Esophagus squamous epithelium (tissue), 5 donors: ENCODE results near the gene ANKRD9. TPM values are rescaled to one million over a fixed set of nuclear protein-coding genes. Genes with fewer than 3 reads are reported as not detected.

Experiments used
- DNase-seq: peaks from one replicate; lab custom pipeline; 2025; lab: John Stamatoyannopoulos, UW
- H3K27ac ChIP-seq, 4 donors: fragments of 200-600 bp; sonication (generic); one replicate each; pipeline ENCODE4 v1.5.1; 2016 to 2019; ENCODE audit warnings: mild to moderate bottlenecking in 1 of 4
- H3K27me3 ChIP-seq, 4 donors: fragments of 200-600 bp; sonication (generic); 1 replicate in 3 of 4; 2 replicates in 1 of 4; pipeline versions ENCODE4 v1.5.1 to v1.6.0; 2017 to 2021; ENCODE audit warnings: antibody characterized with exemption in 1 of 4
- H3K36me3 ChIP-seq, 3 donors: fragments of 200-600 bp; sonication (generic); one replicate each; pipeline ENCODE4 v1.5.1; 2016 to 2019
- H3K4me1 ChIP-seq, 3 donors: fragments of 200-600 bp; sonication (generic); one replicate each; pipeline ENCODE4 v1.5.1; 2017 to 2019
- H3K4me3 ChIP-seq, 4 donors: fragments of 200-600 bp; sonication (generic); 1 replicate in 3 of 4; 2 replicates in 1 of 4; pipeline ENCODE4 v1.5.1; 2016 to 2019; ENCODE audit warnings: mild to moderate bottlenecking in 2 of 4, moderate library complexity in 1 of 4
- H3K9me3 ChIP-seq, 3 donors: fragments of 200-600 bp; sonication (generic); one replicate each; pipeline ENCODE4 v1.5.1; 2016 to 2019
- CTCF ChIP-seq, 6 experiments: fragments of 450-650 bp in 4 of 6; fragments of 200-600 bp in 2 of 6; sonication (generic) in 2 of 6; IDR thresholded peaks; one replicate each; pipeline ENCODE4 v1.5.1; 2016 to 2019; ENCODE audit warnings: antibody characterized with exemption in 6 of 6, mild to moderate bottlenecking in 4 of 6, moderate library complexity in 4 of 6
- POLR2A ChIP-seq, 4 donors: fragments of 450-650 bp; IDR thresholded peaks; one replicate each; pipeline ENCODE4 v1.6.1; 2017; ENCODE audit warnings: antibody characterized with exemption in 4 of 4, mild to moderate bottlenecking in 4 of 4, moderate library complexity in 3 of 4
- WGBS, 2 donors: methylation state at CpG; one replicate each; pipeline ENCODE4 v1.1.5; 2018; 5-methylcytosine and 5-hydroxymethylcytosine counted together
- intact Hi-C: fragments of 100-400 bp; cut with DNase I; formaldehyde crosslinking; loops from one replicate; pipeline ENCODE4 v1.15.0; 2022
- total RNA-seq, 4 donors: library from RNA; depleted of rRNA; stranded (reverse); fragments of >200 nt; gene quantifications; one replicate each; pipeline ENCODE4 v1.1.0, GENCODE V29; 2016
- donor health status: DM: yes; HTN: yes; CAD: no.

ANKRD9 gene
- total RNA-seq, 4 donors from 2014 or later, result 20.0 to 39.0 (median 30.2) TPM

- Histone ChIP-seq H3K27ac (peak overlapping the region; percentile 79 to 97 (median 92)), H3K27me3 (no peaks in the 10 kb centered on the region), H3K4me1 (peaks cover 3 to 38% (median 7%) of the 10 kb centered on the region in 3 donors), H3K9me3 (no peaks in the 10 kb centered on the region), H3K36me3 (no peaks in the 10 kb centered on the region), H3K4me3 (no peak overlapping the region)
- DNase-seq, result no peak
- TF ChIP-seq POLR2A (IDR thresholded peaks at IDR 0.05) (no peak), CTCF (IDR thresholded peaks at IDR 0.05) (no peak)
- WGBS, 2 donors, result 55 to 77% methylated on average over 2 to 3 of the region's 3 CpGs
- intact Hi-C loops, result no loop called here
Observed at GRCh38 chr14:102532204-102532658, 22.7 kb upstream of the ANKRD9 start.

DNA sequence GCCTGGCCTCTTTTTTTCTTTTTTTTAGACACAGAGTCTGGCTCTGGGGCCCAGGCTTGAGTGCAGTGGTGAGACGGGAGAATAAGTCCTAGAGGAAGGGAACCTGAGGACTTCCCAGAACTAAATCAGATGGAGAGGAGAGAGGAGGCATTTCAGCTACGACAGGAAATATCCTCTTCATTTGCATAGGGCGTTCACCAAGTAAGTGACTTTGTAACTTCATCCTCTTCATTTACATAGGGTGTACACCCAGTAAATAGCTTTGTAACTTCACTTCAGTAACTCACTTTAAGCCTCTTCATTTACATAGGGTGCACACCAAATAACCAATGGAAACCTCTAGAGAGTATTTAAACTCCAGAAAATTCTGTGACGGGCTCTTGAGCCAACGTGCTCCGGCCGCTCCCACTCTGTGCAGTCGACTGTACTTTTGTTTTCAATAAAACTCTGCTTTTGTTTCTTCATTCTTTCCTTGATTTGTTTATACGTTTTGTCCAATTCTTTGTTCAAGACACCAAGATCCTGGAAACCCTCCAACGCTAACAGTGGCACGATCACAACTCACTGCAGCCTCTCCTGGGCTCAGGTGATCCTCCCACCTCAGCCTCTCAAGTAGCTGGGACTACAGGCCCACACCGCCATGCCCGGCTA is 21.4 kb upstream of the ANKRD9 start:
- 36 to 40% methylated on average over 13 of the region's 13 CpGs for WGBS, 2 donors

DNA sequence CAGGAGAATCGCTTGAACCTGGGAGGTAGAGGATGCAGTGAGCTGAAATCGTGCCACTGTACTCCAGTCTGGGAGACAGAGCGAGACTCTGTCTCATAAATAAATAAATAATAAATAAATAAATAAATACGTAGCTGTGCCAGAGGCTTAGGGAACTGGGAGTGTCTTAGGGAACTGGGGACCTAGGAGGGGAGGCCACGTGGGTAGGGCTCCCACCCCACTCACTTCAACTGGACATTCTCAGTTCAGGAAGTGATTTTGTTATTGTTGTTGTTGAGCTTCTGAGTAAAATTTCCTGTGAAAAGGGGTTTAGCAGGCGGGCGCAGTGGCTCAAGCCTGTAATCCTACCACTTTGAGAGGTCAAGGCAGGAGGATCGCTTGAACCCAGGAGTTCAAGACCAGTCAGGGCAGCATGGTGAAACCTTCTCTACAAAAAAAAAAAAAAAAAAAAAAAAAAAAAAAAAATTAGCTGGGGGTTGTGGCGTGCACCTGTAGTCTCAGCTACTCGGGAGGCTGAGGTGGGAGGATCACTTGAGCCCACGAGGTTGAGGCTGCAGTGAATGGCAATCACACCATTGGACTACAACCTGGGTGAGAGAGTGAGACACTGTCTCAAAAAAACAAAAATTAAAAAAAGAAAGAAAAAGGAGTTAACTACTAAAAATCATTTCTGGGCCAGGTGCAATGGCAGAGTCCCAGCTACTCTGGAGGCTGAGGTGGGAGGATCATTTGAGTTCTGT is 19.0 kb upstream of the ANKRD9 start:
- no peak for DNase-seq

More for the DNA sequence above, 21.4 kb upstream of the ANKRD9 start:
- Histone ChIP-seq H3K27me3 (no peaks in the 10 kb centered on the region), H3K36me3 (no peaks in the 10 kb centered on the region), H3K4me3 (no peak overlapping the region), H3K27ac (peak overlapping the region; percentile 79 to 97 (median 92)), H3K9me3 (no peaks in the 10 kb centered on the region), H3K4me1 (peaks cover 3 to 43% (median 8%) of the 10 kb centered on the region in 3 donors)
- TF ChIP-seq POLR2A (IDR thresholded peaks at IDR 0.05), result no peak
- DNase-seq, result no peak
- intact Hi-C loops, result no loop called here

GRCh38 chr14:102525929-102526497 is 16.4 kb upstream of the ANKRD9 start:
- no peak for TF ChIP-seq POLR2A (IDR thresholded peaks at IDR 0.05)
- no peak for TF ChIP-seq CTCF (IDR thresholded peaks at IDR 0.05)
- Histone ChIP-seq H3K27ac (peak overlapping the region; percentile 56 to 97 (median 92)), H3K9me3 (no peaks in the 10 kb centered on the region), H3K27me3 (no peaks in the 10 kb centered on the region), H3K4me1 (peaks cover 15 to 57% (median 21%) of the 10 kb centered on the region in 3 donors), H3K4me3 (peak overlapping the region in 2 of 4 donors; percentile 60), H3K36me3 (no peaks in the 10 kb centered on the region)
- no peak for DNase-seq
- WGBS, 2 donors, result 65 to 83% methylated on average over 12 of the region's 12 CpGs
- intact Hi-C loops, result no loop called here

More for the DNA sequence above, 19.0 kb upstream of the ANKRD9 start:
- Histone ChIP-seq H3K4me3 (no peak overlapping the region), H3K4me1 (peaks cover 12 to 66% (median 18%) of the 10 kb centered on the region in 3 donors), H3K27me3 (no peaks in the 10 kb centered on the region), H3K27ac (peak overlapping the region; percentile 76 to 97 (median 92)), H3K9me3 (no peaks in the 10 kb centered on the region), H3K36me3 (no peaks in the 10 kb centered on the region)
- WGBS, 2 donors, result 73 to 78% methylated on average over 8 to 11 of the region's 11 CpGs
- TF ChIP-seq POLR2A (IDR thresholded peaks at IDR 0.05) (no peak), CTCF (IDR thresholded peaks at IDR 0.05) (no peak)
- intact Hi-C loops, result no loop called here

DNA sequence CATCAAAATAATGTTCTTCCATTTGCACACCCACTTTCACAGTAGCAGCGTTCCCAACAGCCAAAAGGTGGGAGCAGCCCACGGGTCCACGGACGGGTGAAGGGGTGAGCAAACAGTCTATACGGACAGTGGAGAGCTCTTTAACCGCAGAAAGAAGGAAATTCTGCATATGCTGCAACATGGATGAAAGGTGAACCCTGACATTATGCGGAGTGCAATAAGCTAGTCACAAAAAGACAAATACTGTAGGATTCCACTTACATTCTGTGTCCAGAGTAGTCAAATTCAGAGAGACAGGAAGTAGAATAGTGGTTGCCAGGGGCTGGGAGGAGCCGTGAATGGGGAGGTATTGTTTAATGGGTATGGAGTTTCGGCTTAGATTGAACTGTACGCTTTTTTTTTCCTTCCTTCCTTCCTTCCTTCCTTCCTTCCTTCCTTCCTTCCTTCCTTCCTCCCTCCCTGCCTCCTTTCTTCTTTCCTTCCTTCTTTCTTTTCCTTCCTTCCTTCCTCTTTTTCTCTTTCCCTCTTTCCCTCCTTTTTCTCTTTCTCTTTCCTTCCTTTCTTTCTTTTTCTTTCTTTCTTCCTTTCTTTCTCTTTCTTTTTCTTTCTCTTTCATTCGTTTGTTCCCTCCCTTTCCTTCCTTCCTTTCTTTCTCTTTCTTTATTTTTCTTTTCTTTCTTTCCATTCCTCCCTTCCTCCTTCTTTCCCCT is 15.8 kb upstream of the ANKRD9 start:
- intact Hi-C loops, result no loop called here
- no peak for DNase-seq
- Histone ChIP-seq H3K27ac (peak overlapping the region; percentile 88 to 97 (median 96)), H3K36me3 (no peaks in the 10 kb centered on the region), H3K9me3 (no peaks in the 10 kb centered on the region), H3K4me1 (peaks cover 15 to 50% (median 21%) of the 10 kb centered on the region in 3 donors), H3K27me3 (no peaks in the 10 kb centered on the region), H3K4me3 (peak overlapping the region; percentile 42 to 76 (median 60))
- WGBS, 2 donors, result 0 to 2% methylated on average over 10 to 11 of the region's 11 CpGs
- no peak for TF ChIP-seq POLR2A (IDR thresholded peaks at IDR 0.05)
- no peak for TF ChIP-seq CTCF (IDR thresholded peaks at IDR 0.05)
